Osteoblast (primary cell): ENCODE measurements around the gene MADD. TPM values are rescaled to one million over a fixed set of nuclear protein-coding genes. Genes with fewer than 3 reads are reported as not detected.

Source experiments
- DNase-seq: peaks from one replicate; pipeline ENCODE4 v3.0.0; 2011; ENCODE audit warnings: low spot score, mixed read lengths; ENCODE audit not compliant: insufficient read length; ENCODE audit errors: missing footprints
- H2AFZ ChIP-seq: 2 replicates; pipeline ENCODE4 v1.6.0; 2011; ENCODE audit warnings: mild to moderate bottlenecking, low read length
- H3K27ac ChIP-seq: 2 replicates; pipeline ENCODE4 v1.5.1; 2011; ENCODE audit warnings: mild to moderate bottlenecking, low read depth, low read length, moderate library complexity
- H3K27me3 ChIP-seq: 2 replicates; pipeline ENCODE4 v1.6.0; 2012; ENCODE audit warnings: mild to moderate bottlenecking, control low read depth, inconsistent platforms, low read length, moderate library complexity; ENCODE audit not compliant: insufficient read depth
- H3K36me3 ChIP-seq: 2 replicates; pipeline ENCODE4 v1.5.1; 2011; ENCODE audit warnings: mild to moderate bottlenecking, low read length, control low read depth, moderate library complexity; ENCODE audit not compliant: insufficient read depth
- H3K4me1 ChIP-seq: 2 replicates; pipeline ENCODE4 v1.5.1; 2011; ENCODE audit warnings: mild to moderate bottlenecking, low read length, control low read depth, moderate library complexity; ENCODE audit not compliant: insufficient read depth
- H3K4me2 ChIP-seq: 2 replicates; pipeline ENCODE4 v1.6.0; 2011; ENCODE audit warnings: mild to moderate bottlenecking, low read length; ENCODE audit not compliant: insufficient read depth
- H3K4me3 ChIP-seq: fragments of 200-600 bp; sonication (generic); 3 replicates; pipeline ENCODE4 v1.5.1; 2012; ENCODE audit warnings: mild to moderate bottlenecking, low read length, inconsistent platforms; ENCODE audit not compliant: insufficient read depth
- H3K79me2 ChIP-seq: 2 replicates; pipeline ENCODE4 v1.6.0; 2012; ENCODE audit warnings: mild to moderate bottlenecking, low read length, control low read depth, inconsistent platforms; ENCODE audit not compliant: insufficient read depth
- H3K9me3 ChIP-seq: 2 replicates; pipeline ENCODE4 v1.5.1; 2011; ENCODE audit warnings: low read depth, low read length, control low read depth
- H4K20me1 ChIP-seq: 2 replicates; pipeline ENCODE4 v1.6.0; 2012; ENCODE audit warnings: mild to moderate bottlenecking, low read length, control low read depth; ENCODE audit not compliant: insufficient read depth
- total RNA-seq: library from RNA; depleted of rRNA; stranded (reverse); fragments of >200 nt; gene quantifications from 2 replicates; pipeline ENCODE4 v1.2.3, GENCODE V29; 2012
- TF ChIP-seq, protein P1 (sequence below): IDR thresholded peaks from 2 replicates; pipeline ENCODE4 v1.5.1; 2011; ENCODE audit warnings: mild to moderate bottlenecking, low read depth, low read length, moderate library complexity; ENCODE audit errors: extremely low read depth

Gene MADD
- total RNA-seq, 1 donor, result 21.7 TPM

DNA sequence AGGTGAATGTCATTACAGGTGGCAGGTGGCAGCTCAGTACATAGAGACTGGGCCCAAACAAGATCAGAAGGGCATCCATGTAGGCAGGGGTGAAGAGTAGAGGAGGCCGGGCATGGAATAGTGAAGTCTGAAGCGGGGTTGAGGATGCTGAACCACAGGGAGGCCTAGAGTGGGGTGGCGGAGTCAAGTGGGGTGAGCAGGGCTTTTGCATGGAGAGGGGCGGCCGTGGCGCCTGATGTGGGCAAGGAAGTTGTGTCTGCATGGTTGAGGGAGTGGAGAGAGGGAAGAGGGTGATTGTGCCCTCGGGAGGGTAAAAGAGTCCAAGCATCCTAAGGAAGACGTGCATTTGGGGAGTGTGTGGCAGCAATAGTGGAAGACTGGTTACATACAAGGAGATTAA is 40.8 kb upstream of the MADD start:
- DNase-seq, result no peak
- no peak overlapping the region for H2AFZ ChIP-seq
- no peak overlapping the region for H3K27ac ChIP-seq
- H3K4me3 ChIP-seq, result no peak overlapping the region
- peaks cover 3% of the 10 kb centered on the region for H3K79me2 ChIP-seq
- H3K9me3 ChIP-seq, result no peaks in the 10 kb centered on the region
- peaks cover 37% of the 10 kb centered on the region for H3K36me3 ChIP-seq
- no peaks in the 10 kb centered on the region for H4K20me1 ChIP-seq
- TF ChIP-seq, protein P1, sequence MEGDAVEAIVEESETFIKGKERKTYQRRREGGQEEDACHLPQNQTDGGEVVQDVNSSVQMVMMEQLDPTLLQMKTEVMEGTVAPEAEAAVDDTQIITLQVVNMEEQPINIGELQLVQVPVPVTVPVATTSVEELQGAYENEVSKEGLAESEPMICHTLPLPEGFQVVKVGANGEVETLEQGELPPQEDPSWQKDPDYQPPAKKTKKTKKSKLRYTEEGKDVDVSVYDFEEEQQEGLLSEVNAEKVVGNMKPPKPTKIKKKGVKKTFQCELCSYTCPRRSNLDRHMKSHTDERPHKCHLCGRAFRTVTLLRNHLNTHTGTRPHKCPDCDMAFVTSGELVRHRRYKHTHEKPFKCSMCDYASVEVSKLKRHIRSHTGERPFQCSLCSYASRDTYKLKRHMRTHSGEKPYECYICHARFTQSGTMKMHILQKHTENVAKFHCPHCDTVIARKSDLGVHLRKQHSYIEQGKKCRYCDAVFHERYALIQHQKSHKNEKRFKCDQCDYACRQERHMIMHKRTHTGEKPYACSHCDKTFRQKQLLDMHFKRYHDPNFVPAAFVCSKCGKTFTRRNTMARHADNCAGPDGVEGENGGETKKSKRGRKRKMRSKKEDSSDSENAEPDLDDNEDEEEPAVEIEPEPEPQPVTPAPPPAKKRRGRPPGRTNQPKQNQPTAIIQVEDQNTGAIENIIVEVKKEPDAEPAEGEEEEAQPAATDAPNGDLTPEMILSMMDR, result no peak
- H3K27me3 ChIP-seq, result no peaks in the 10 kb centered on the region
- H3K4me2 ChIP-seq, result no peak overlapping the region
- peaks cover 8% of the 10 kb centered on the region for H3K4me1 ChIP-seq

DNA sequence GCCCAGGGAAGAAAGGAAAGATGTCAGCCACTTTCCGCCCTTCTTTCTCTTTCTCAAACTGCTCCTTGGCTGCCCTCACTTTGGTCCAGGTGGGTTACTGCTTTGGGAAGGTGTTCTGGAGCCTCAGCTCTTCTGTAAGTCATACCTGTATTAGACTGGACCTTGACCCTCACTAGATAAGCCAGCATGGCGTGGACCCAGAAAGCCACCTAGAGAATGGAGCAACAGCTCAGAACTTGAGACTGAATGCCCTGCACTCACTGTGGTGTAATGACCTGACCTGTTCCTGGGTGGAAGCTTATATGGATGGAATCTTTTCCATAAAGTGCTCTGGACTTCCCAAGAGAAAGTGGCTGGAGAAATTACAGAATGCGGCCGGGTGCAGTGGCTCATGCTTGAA is 36.9 kb upstream of the MADD start:
- Histone ChIP-seq H3K79me2 (no peaks in the 10 kb centered on the region), H2AFZ (no peak overlapping the region), H3K9me3 (no peaks in the 10 kb centered on the region), H3K36me3 (peaks cover 39% of the 10 kb centered on the region), H3K4me1 (peaks cover 23% of the 10 kb centered on the region), H3K4me3 (no peak overlapping the region), H3K4me2 (no peak overlapping the region), H3K27ac (no peak overlapping the region), H4K20me1 (no peaks in the 10 kb centered on the region), H3K27me3 (no peaks in the 10 kb centered on the region)
- TF ChIP-seq, protein P1, result no peak
- DNase-seq, result no peak

DNA sequence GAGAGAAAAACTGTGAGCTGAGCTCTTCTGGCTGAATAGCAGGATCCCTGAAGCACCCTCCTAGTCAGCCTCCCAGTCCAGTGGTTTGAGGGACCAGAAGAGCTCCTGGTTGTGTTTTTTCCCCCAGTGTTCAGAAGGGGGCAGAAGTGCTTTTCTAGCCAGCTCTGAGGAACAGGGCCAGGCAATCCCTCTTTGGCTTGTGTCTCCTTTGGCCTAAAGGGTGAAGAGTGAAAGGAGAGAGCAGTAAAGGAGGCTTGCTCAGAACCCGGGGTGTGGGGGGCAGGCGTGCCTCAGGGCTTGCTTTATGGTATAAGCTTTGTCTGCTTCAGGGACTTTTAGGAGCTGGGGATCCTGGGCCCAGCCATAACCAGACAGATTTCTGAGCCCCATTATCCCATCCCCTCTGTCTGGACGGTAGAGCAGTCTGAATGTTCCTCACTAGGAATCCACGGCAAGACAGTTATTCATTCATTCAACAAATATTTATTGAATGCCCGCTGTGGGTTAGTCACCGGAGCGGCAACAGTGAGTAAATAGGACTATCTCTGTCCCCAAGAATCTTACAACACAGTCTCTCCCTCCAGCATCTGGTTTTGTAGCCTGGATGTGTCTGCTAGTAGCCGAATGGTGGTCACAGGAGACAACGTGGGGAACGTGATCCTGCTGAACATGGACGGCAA is 35.8 kb upstream of the MADD start:
- Histone ChIP-seq H3K36me3 (peaks cover 42% of the 10 kb centered on the region), H2AFZ (peak overlapping the region; percentile 25), H3K79me2 (no peaks in the 10 kb centered on the region), H3K27me3 (no peaks in the 10 kb centered on the region), H3K4me2 (peak overlapping the region; percentile 63), H4K20me1 (no peaks in the 10 kb centered on the region), H3K27ac (peak overlapping the region; percentile 54), H3K4me1 (peaks cover 23% of the 10 kb centered on the region), H3K9me3 (no peaks in the 10 kb centered on the region), H3K4me3 (peak overlapping the region; percentile 31)
- TF ChIP-seq, protein P1, result peak; percentile 55
- peak; percentile 91 for DNase-seq

DNA sequence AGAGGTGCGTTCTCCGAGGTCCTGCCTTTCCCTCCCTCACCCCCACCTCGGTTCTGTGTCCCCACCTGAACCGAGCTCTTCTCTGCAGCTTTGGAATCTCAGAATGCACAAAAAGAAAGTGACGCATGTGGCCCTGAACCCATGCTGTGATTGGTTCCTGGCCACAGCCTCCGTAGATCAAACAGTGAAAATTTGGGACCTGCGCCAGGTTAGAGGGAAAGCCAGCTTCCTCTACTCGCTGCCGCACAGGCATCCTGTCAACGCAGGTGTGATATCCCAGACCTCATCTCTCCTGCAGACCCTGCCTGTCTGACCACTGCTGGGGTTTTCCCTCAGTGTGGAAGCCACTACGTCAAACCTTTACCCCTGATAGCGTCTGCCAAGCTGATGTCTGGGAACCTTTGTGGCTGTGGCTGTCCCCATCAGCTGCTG is 35.2 kb upstream of the MADD start:
- H2AFZ ChIP-seq, result peak overlapping the region; percentile 25
- TF ChIP-seq, protein P1, result no peak
- no peaks in the 10 kb centered on the region for H4K20me1 ChIP-seq
- H3K9me3 ChIP-seq, result no peaks in the 10 kb centered on the region
- no peaks in the 10 kb centered on the region for H3K27me3 ChIP-seq
- H3K4me1 ChIP-seq, result peaks cover 23% of the 10 kb centered on the region
- no peak for DNase-seq
- H3K4me3 ChIP-seq, result peak overlapping the region; percentile 31
- H3K36me3 ChIP-seq, result peaks cover 42% of the 10 kb centered on the region
- H3K27ac ChIP-seq, result peak overlapping the region; percentile 54
- no peaks in the 10 kb centered on the region for H3K79me2 ChIP-seq
- H3K4me2 ChIP-seq, result peak overlapping the region; percentile 63
